AG20443 (cell line): ENCODE measurements around the gene CNTN6.

Experiments used
- DNase-seq: peaks from one replicate; pipeline ENCODE4 v3.0.0; 2012; ENCODE audit warnings: low spot score, mixed read lengths

CNTN6 gene

DNA sequence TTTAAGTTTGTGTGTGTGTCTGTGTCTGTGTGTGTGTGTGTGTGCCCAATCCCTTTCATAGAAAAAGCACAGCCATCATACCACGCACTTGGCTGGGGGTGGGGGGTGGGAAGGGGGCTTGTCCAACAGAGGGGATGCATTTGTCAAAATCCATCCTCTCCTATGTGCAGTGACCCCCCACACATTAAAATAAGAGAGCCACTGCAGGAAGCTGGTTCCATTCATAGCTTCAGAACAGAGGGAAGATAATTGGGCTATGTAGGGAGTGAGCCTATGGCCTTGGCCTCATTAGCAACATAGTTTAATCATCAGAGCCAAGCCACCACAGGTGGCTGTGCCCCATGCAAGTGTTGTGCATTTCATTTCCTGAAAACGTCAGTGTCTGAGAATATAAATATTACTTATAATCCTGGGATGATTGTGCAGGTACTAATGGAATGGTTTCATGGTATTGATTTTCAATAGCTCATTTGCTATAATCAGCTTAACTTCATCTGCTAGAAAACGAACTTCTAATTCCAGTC is 330.8 kb downstream of the CNTN6 start:
- no peak for DNase-seq

DNA sequence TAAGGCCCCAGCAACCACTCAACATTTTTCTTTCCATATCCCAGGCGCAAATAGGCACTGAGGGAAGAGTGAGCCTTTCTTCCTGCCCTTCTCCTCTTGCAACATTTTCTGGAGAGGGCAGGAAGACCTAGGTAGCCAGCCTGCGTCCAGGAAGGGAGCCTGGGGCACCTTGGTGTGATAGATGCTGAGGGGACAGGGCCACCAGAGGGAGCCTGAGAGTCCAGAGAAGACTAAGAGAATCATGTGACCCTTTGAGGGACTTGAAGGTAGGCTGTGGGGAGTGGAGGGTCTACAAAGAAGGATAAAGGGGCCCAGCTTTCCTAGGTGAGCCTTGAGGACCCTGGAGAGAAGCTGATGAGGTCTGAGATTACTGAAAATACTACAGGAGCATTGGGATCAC is 346.6 kb downstream of the CNTN6 start:
- no peak for DNase-seq

DNA sequence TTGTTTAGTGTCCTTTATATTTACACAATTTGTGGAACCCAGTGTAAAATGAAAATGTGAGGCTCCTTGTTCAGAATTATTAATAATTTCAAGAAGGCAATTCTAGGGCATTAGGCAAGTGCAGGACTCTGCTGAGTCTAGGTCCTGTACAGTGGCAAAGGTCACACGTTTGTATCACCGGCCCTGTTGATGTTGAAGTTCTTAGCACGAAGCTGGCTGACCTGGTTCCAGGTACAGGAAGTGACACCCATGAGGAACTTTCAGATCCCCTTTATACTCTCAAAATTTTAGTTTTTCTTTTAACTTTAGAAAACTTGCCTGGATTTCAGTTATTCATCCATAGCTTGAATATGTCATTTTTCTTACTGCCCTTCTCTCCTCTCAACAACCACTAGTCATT is 349.4 kb downstream of the CNTN6 start:
- DNase-seq, result no peak

DNA sequence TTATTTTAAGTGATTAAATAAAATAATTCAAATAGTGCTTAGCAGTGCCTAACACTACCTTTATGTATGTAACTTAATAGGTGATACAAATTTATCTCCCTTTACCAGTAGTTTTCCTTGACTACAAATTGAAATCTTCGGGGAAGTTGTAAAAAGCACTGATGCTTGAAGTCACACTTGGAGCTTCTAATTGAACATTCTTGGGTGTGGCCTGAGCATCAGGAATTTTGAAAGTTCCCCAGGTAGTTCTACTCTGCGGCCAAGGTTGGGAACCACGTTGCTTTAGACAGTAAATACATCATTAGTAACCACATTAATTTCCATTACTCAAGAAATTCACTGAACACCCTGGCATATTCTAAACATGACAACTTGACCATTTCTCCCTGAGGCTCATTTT is 351.4 kb downstream of the CNTN6 start:
- no peak for DNase-seq

DNA sequence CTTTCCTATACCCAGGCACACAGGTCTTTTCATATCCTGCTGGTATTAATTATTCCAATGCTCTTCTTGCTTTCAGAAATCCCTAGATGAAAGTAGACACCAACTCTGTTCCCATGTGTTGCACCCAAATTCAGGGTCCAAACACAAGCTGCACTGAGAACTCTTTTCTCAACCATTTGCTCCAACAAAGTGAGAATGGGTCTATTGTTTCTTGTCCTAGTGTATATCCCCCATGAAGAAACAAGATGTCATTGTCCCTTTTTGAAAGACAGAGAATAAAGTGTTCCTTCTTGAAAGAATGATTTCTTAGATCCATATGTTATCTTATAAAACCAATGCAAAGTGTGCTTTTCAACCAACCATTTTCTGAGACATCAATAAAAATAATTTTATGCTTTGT is 353.7 kb downstream of the CNTN6 start:
- DNase-seq, result no peak

DNA sequence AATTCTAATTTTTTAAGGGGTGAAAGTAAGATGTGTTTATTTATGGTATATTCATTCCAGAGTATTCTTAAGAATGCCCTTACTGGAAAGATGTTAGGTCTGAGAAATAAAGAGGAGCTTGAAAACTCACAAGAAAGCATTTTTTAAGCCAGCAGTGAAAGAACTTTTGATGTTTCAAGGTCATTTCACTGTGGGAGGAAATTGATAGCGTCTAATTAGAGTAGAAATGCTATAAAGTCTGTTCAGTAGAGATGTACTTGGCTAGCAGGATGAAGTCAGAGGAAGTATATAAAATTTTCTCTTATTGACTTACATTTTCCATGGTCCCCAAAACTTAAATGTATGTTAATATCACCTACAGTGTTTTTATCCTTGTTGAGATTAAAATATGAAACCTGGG is 354.6 kb downstream of the CNTN6 start:
- DNase-seq, result no peak

DNA sequence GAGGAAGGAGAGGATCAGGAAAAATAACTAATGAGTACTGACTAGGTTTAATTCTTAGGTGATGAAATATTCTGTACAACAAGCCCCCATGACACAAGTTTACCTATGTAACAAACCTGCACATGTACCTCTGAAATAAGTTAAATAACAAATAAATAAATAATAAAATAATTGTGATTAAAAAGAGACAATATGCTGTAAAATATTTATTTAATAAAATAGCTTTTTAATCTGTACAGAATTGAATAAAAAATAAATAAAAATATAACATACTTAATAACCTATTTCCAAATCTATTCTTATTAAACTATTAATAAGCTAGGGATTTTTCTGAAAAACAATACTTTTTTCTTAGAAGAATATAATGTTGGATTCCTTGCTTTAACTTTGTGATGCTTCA is 355.6 kb downstream of the CNTN6 start:
- DNase-seq, result no peak
